GM13976 (cell line): ENCODE data around the gene NELL1.

ENCODE experiments used
- DNase-seq: peaks from one replicate; pipeline ENCODE4 v3.0.0; 2012; ENCODE audit warnings: low spot score
- CTCF ChIP-seq: IDR thresholded peaks from 2 replicates; pipeline ENCODE4 v1.5.1; 2012; ENCODE audit warnings: borderline replicate concordance, mild to moderate bottlenecking; ENCODE audit not compliant: insufficient read depth; ENCODE audit errors: extremely low read depth, missing control alignments, control extremely low read depth
- in situ Hi-C: fragments of 300-500 bp; cut with MboI; formaldehyde crosslinking; loops from one replicate; pipeline ENCODE4 v1.12.0; 2022; ENCODE audit warnings: low sequenced_read_pairs, mixed read lengths, inconsistent platforms; ENCODE audit not compliant: unreplicated experiment

The NELL1 gene

GRCh38 chr11:21307874-21308273 lies 638.5 kb downstream of the NELL1 start:
- TF ChIP-seq CTCF = no peak
- no peak for DNase-seq
- in situ Hi-C loops = no loop called here

DNA sequence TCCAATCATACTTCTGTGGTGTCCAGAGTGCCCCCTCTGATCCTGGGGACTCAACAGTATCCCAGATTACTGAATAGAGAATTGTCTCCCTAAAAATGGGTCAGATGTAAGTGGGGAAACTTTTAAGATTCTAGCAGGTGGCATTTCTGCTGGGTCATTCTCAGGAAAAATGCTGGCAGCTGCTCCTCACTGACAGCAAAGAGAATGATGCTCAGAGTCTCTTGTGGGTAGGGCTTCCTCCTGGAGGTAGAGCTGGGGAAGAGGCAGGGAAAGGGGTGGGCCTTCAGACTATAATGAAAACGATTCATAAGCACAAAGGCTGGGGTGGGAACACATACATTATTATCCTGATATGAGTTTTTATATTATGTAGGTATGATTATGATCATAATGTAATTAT lies 647.2 kb downstream of the NELL1 start:
- TF ChIP-seq CTCF = no peak
- in situ Hi-C loops = no loop called here
- DNase-seq = no peak

- in situ Hi-C loops = no loop called here
- DNase-seq = no peak
These were observed 651.7 kb downstream of the NELL1 start for GRCh38 chr11:21321072-21321471.

GRCh38 chr11:21321530-21321929 lies 652.1 kb downstream of the NELL1 start:
- TF ChIP-seq CTCF = no peak
- no peak for DNase-seq
- in situ Hi-C loops = no loop called here

More at GRCh38 chr11:21321072-21321471, 651.7 kb downstream of the NELL1 start:
- TF ChIP-seq CTCF = no peak

DNA sequence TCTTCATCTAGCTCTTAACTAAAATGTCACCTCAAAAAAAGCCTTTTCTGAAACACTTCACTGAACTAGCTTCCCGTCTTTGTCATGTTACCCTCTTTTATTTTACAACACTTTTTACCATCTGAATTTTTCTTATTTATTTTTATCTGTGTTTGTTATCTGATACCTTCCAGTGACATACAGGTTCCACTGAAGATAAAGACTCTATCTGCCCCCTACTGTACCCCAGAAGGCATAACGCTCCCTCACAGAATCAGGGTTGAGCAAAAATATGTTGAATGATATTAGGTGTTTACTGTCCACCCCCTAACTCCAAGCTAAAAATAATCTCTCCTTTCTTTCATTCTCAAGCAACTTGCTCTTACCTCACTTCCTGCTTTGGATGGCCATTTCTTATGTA lies 654.2 kb downstream of the NELL1 start:
- TF ChIP-seq CTCF = no peak
- in situ Hi-C loops = no loop called here
- DNase-seq = no peak

DNA sequence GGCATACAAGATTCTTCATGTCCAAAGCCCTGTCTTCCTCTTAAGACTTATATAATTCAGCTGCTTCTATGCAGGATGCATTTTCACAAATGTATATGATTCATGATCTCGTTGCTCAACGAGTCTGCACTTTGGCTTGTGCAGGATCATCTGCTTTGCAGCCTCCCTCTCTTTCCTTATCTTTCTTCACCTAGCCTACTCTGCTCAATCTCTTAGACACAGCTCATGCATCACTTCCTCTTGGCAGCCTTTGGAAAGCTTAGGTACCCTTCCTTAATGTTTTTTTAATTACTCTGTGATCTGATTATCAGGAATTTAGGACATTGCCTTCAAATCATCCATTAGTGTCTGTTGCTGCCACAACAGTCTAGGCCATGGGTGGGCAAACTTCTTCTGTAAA lies 673.8 kb downstream of the NELL1 start:
- no peak for TF ChIP-seq CTCF
- in situ Hi-C loops = no loop called here
- DNase-seq = no peak

DNA sequence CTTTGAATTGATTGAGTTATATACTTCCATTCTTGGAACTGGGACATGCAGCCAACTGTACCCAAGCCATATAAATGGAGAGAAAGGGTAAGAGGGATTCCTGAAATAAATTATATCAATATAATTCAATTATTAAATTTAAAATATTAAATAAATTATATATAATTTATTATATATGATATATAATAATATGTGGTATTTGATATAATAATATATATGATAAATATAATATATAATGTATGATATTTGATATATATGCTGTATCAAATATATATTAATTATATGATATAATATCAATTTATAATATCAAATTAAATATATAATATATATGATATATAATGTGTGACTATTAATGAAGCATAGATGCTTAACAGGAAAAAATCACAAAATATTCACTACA lies 677.0 kb downstream of the NELL1 start:
- no peak for DNase-seq
- in situ Hi-C loops = no loop called here
- TF ChIP-seq CTCF = no peak
